Left renal pelvis (tissue), 4 donors: Measurements from ENCODE around the gene NCEH1. TPM values are rescaled to one million over a fixed set of nuclear protein-coding genes. Genes with fewer than 3 reads are reported as not detected.
"Not testable (repeated sequence)": the region's sequence is repeated elsewhere in the genome, so short reads cannot be mapped to it uniquely, and the experiment has no call there.

Experiments used
- DNase-seq, 4 donors: peaks; one replicate each; pipeline ENCODE4 v3.0.0-alpha.2; 2013; ENCODE audit warnings: low read depth in 4 of 4, low spot score in 3 of 4
- polyA plus RNA-seq, 4 donors: library from polyadenylated mRNA; unstranded; fragments of 120-200 nt; gene quantifications; one replicate each; pipeline ENCODE4 v1.2.1, GENCODE V29; 2013; ENCODE audit not compliant: insufficient read length in 4 of 4

Gene NCEH1
- polyA plus RNA-seq, 4 donors = 1.9 to 4.6 (median 4.3) TPM

- DNase-seq = no peak
These were observed 94.8 kb downstream of the NCEH1 start for GRCh38 chr3:172616031-172616461.

DNA sequence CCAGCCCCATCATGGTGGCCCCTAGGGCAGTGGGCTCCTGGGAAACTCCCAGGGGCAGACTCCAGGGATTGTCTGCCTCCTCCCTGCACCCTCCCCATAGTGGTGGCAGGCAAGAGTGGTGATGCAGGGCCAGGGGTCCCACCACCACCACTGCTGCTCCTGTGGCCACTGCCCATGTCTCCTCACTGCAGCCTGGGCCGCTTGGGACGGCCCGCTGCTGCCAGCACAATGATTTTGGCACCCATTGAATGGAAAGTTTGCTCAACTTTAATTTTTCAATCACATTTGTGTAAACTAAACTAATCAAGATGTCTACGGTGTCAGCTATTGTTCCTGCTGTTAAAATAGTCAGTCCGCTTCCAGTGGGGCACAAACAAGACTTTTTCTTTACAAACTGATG is 95.6 kb downstream of the NCEH1 start:
- no peak for DNase-seq

DNA sequence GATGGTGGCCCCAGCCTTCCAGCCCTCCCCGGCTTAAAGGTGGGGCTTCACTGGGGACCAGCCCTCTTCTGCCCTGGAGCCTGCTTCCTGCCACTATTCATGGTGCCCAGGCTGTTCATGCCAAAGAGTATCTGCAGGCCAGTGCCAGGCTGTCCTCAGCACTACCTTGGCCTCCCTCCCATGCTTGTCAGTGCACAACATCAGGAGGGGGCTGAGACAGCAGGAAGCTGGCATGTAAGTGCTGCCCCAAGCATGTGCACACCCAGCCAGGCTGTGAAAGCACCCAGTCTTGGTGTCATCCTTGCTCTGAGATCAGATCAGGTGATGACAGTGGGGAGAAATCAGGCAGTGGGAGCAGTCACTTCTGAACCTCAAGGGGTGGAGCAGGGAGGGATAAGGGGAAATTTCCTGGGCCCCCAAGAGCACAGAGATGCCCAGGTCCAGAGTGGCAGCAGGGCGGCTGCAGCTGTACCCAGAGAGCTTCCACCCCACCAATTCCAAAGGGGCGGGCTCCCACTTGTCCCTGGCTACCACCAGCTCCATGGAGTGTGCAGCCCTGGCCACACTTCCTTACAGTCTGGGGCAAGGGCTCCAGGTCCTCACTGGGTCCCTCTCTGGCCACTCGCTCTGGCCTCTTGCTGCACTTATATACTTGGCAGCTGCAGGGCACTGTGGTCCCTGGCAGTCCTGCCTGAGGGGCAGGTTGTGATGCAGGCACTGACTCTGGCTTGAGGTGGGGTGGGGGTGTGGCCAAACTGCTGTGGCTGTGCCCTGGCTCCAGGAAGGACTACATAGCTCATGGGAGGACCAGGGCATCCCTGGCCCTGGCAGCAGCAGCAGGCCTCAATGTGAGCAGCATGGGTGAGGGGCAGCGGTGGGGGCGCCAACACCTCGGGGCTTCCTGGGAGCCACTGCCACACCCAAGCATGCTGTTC is 96.3 kb downstream of the NCEH1 start:
- DNase-seq = no peak

DNA sequence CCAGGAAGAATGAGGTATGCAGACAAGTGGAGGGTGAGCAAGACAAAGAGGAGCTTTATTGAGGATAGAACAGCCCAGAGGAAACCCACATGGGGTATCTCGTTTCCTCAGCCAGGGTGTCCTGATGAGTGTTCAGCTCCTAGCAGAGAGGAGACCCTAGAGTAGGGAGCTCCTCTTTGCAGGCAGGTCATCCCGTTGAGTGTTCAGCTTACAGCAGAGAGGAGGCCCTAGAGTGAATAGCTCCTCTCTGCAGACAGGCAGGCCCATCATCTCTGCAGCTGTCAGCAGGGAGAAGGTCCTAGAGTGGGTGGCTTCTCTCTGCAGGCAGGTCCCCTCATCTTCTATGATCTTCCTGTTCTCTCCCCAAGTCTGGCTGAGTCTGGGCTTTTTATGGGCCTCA is 97.0 kb downstream of the NCEH1 start:
- DNase-seq = no peak

GRCh38 chr3:172612871-172613678 is 97.8 kb downstream of the NCEH1 start:
- DNase-seq = no peak

GRCh38 chr3:172609750-172610149 is 101.1 kb downstream of the NCEH1 start:
- no peak for DNase-seq

GRCh38 chr3:172608575-172608974 is 102.3 kb downstream of the NCEH1 start:
- DNase-seq = no peak

- DNase-seq = peak in 1 of 4 donors; percentile 26
These were observed 103.4 kb downstream of the NCEH1 start for GRCh38 chr3:172607305-172608121.

GRCh38 chr3:172606021-172606420 is 104.8 kb downstream of the NCEH1 start:
- no peak for DNase-seq

- no peak for DNase-seq
These were observed 105.8 kb downstream of the NCEH1 start for GRCh38 chr3:172604895-172605646.

- DNase-seq = no peak
These were observed 109.6 kb downstream of the NCEH1 start for GRCh38 chr3:172601066-172601832.

GRCh38 chr3:172600644-172601065 is 110.2 kb downstream of the NCEH1 start:
- DNase-seq = no peak

DNA sequence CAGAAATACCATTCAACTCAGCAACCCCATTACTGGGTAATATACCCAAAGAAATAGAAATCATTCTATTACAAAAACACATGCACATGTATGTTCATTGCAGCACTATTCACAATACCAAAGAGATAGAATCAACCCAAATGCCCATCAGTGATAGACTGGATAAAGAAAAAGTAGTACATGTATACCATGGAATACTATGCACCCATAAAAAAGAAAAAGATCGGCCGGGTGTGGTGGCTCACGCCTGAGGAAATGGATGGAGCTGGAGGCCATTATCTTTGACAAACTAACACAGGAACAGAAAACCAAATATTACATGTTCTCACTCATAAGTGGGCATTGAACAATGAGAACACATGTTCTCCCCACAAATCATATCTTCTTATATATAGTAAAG is 112.0 kb downstream of the NCEH1 start:
- DNase-seq = no peak

GRCh38 chr3:172596394-172596706 is 114.5 kb downstream of the NCEH1 start:
- DNase-seq = no peak

- DNase-seq = no peak
These were observed 115.0 kb downstream of the NCEH1 start for GRCh38 chr3:172595664-172596393.

GRCh38 chr3:172594900-172595663 is 115.8 kb downstream of the NCEH1 start:
- DNase-seq = not testable (repeated sequence)

DNA sequence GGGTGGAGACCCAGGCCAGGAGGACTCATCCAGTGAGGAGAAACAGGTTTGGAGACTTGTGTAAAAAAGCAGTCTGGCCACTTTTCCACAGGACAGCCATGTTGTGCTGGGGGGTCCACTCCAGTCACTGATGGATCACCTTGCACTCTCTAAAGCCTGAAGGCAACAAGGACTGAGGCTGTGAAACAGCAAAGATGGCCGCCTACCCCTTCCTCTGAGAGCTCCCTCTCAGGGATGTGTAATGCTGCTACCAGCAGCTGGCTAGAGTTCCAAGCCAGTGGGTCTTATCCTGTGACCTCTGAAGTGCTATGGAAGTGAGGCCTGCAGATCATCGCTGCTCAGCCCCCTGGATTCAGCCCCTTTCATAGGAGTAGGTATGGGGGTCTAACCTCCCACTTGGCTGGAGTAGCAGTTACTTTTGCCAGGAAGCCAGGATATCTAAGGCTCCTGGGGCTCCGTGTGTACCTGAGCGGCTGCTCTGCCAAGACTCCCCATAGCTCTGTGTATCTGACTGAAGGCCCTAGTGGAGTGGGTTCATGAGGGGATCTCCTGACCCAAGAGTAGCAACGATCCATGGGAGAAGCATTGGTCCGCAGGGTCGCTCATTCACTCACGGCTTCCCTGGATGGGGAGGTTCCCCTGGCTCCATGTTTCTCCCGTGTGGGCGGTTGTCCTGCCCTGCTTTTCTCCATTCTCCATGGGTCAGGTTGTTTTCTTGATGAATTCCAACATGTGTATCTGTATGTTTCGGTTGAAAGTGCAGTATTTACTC is 117.8 kb downstream of the NCEH1 start:
- DNase-seq = no peak
